Measurements from ENCODE around the gene PROZ.
"Not testable (repeated sequence)": the region's sequence is repeated elsewhere in the genome, so short reads cannot be mapped to it uniquely, and the experiment has no call there.

Gene PROZ

DNA sequence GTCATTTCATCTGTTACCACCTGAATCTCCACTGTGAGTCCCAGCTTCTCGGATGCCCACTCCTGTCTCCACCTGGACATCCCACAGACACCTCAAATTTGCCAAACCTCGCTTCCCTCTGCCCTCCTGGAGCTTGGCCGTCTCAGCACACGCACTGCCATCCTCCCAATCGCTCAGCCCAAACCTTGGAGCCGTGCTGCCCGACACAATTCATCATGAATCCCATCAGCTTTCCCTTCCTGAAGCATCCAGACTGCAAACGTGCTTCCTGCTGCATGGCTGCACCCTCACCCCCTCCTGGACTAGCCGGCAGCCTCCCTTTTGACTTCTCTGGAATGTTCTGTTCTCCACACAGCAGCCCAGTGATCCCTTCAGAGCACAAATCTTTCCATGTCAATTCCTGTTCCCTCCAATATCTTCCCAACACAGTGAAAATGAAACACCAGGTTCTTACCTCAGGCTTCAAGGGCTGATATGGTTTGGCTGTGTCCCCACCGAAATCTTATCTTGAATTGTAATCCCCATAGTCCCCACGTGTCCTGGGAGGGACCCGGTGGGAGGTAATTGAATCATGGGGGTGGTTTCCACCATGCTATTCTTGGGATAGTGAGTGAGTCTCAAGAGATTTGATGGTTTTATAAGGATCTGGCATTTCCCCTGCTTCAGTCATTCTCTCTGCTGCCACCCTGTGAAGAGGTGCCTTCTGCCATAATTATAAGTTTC, 1.1 kb upstream of the PROZ start:
- no peaks in the 10 kb centered on the region for H3K9me3 ChIP-seq (ENCODE audit: control insufficient read depth in 1 of 2, low read length in 2 of 2)
- H3K9ac ChIP-seq (ENCODE audit: low read depth in 1 of 2, low read length in 2 of 2): no peak overlapping the region
- H3K27me3 ChIP-seq (ENCODE audit: control insufficient read depth in 1 of 2, insufficient read depth in 2 of 2, low read length in 2 of 2): peaks cover 4 to 6% of the 10 kb centered on the region in 2 donors
- peaks cover 12 to 20% of the 10 kb centered on the region in 2 donors for H3K4me1 ChIP-seq (ENCODE audit: control insufficient read depth in 1 of 2, insufficient read depth in 2 of 2, low read length in 2 of 2)
- H3K36me3 ChIP-seq (ENCODE audit: control insufficient read depth in 1 of 2, insufficient read depth in 2 of 2, low read length in 2 of 2): no peaks in the 10 kb centered on the region
- no peak overlapping the region for H3K27ac ChIP-seq (ENCODE audit: low read depth, low read length)
- no peak overlapping the region for H3K4me3 ChIP-seq (ENCODE audit: low read depth in 1 of 2, low read length in 2 of 2)

GRCh38 chr13:113158946-113159345, 498 bp downstream of the PROZ start:
- Histone ChIP-seq H3K9me3 (ENCODE audit: control insufficient read depth in 1 of 2, low read length in 2 of 2) (no peaks in the 10 kb centered on the region), H3K27me3 (ENCODE audit: control insufficient read depth in 1 of 2, insufficient read depth in 2 of 2, low read length in 2 of 2) (peaks cover 12 to 14% of the 10 kb centered on the region in 2 donors), H3K36me3 (ENCODE audit: control insufficient read depth in 1 of 2, insufficient read depth in 2 of 2, low read length in 2 of 2) (no peaks in the 10 kb centered on the region), H3K9ac (ENCODE audit: low read depth in 1 of 2, low read length in 2 of 2) (no peak overlapping the region), H3K4me1 (ENCODE audit: control insufficient read depth in 1 of 2, insufficient read depth in 2 of 2, low read length in 2 of 2) (peaks cover 3 to 8% of the 10 kb centered on the region in 2 donors), H3K4me3 (ENCODE audit: low read depth in 1 of 2, low read length in 2 of 2) (no peak overlapping the region), H3K27ac (ENCODE audit: low read depth, low read length) (no peak overlapping the region)

DNA sequence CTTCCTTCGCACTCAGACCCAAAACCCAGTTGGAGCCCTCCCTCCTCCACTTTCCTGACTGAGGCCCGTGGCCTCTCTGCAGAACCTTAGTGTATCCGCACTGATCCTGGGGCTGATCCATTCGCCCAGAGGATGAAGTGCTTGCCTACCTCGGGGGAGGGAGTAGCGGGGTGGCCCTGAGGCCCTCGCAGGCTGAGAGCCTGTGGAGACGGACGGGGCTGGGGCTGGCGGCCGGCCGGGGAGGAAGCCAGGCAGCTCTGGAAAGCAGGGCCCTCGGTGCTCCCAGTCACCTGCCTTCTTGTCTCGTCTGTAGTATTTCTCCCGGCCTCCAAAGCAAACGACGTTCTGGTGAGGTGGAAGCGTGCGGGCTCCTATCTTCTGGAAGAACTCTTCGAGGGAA, 1.3 kb downstream of the PROZ start:
- H3K4me1 ChIP-seq (ENCODE audit: control insufficient read depth in 1 of 2, insufficient read depth in 2 of 2, low read length in 2 of 2): peaks cover 0 to 8% of the 10 kb centered on the region in 2 donors
- no peaks in the 10 kb centered on the region for H3K9me3 ChIP-seq (ENCODE audit: control insufficient read depth in 1 of 2, low read length in 2 of 2)
- H3K9ac ChIP-seq (ENCODE audit: low read depth in 1 of 2, low read length in 2 of 2): no peak overlapping the region
- H3K36me3 ChIP-seq (ENCODE audit: control insufficient read depth in 1 of 2, insufficient read depth in 2 of 2, low read length in 2 of 2): no peaks in the 10 kb centered on the region
- peaks cover 14 to 16% of the 10 kb centered on the region in 2 donors for H3K27me3 ChIP-seq (ENCODE audit: control insufficient read depth in 1 of 2, insufficient read depth in 2 of 2, low read length in 2 of 2)
- no peak overlapping the region for H3K4me3 ChIP-seq (ENCODE audit: low read depth in 1 of 2, low read length in 2 of 2)
- no peak overlapping the region for H3K27ac ChIP-seq (ENCODE audit: low read depth, low read length)

DNA sequence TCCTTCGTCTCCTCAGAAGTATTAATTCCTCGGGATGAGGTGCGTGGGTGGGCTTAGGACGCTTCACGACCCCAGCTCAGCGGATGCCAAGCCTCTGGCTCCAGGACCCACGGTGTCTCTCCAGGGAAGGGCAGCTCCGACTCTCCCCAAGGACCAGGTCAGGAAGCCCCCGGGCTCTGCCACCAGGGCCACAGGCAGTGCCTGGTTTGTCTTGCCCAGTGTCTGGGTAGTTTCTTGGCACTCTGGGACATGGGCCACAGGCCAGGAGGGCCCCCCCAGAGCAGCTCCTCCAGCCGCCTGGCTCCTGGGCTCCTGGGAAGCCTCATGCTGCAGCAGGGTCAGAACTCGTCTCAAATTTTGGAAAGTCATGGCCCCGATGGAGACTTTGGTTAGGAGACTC, 2.5 kb downstream of the PROZ start:
- H3K27ac ChIP-seq (ENCODE audit: low read depth, low read length): no peak overlapping the region

DNA sequence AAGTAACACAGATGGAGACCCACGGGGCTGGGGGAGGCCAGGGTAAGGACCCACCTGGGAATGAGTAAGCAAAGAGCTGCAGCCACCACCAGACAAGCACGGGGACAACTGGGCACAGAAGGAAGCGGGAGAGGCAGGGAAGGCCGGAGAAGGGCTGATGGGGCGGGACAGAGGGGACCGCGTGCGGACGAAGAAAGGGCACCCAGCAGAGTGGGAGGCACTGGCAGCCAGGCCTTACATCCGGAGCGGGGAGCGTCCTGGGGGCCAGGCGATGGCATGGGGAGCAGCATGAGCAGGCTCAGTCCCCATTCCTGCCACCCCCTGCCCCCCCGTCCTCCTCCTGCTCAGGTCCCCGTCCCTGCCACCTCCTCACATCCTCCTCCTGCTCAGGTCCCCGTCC, 3.0 kb downstream of the PROZ start:
- H3K4me3 ChIP-seq (ENCODE audit: low read depth in 1 of 2, low read length in 2 of 2): no peak overlapping the region
- peaks cover 0 to 8% of the 10 kb centered on the region in 2 donors for H3K4me1 ChIP-seq (ENCODE audit: control insufficient read depth in 1 of 2, insufficient read depth in 2 of 2, low read length in 2 of 2)
- H3K27ac ChIP-seq (ENCODE audit: low read depth, low read length): no peak overlapping the region
- no peaks in the 10 kb centered on the region for H3K36me3 ChIP-seq (ENCODE audit: control insufficient read depth in 1 of 2, insufficient read depth in 2 of 2, low read length in 2 of 2)
- no peak overlapping the region for H3K9ac ChIP-seq (ENCODE audit: low read depth in 1 of 2, low read length in 2 of 2)
- no peaks in the 10 kb centered on the region for H3K9me3 ChIP-seq (ENCODE audit: control insufficient read depth in 1 of 2, low read length in 2 of 2)
- peaks cover 14 to 16% of the 10 kb centered on the region in 2 donors for H3K27me3 ChIP-seq (ENCODE audit: control insufficient read depth in 1 of 2, insufficient read depth in 2 of 2, low read length in 2 of 2)

More for the DNA sequence above, 2.5 kb downstream of the PROZ start:
- Histone ChIP-seq H3K36me3 (ENCODE audit: control insufficient read depth in 1 of 2, insufficient read depth in 2 of 2, low read length in 2 of 2) (no peaks in the 10 kb centered on the region), H3K9ac (ENCODE audit: low read depth in 1 of 2, low read length in 2 of 2) (no peak overlapping the region), H3K4me3 (ENCODE audit: low read depth in 1 of 2, low read length in 2 of 2) (no peak overlapping the region), H3K4me1 (ENCODE audit: control insufficient read depth in 1 of 2, insufficient read depth in 2 of 2, low read length in 2 of 2) (peaks cover 0 to 8% of the 10 kb centered on the region in 2 donors), H3K27me3 (ENCODE audit: control insufficient read depth in 1 of 2, insufficient read depth in 2 of 2, low read length in 2 of 2) (peaks cover 14 to 16% of the 10 kb centered on the region in 2 donors), H3K9me3 (ENCODE audit: control insufficient read depth in 1 of 2, low read length in 2 of 2) (no peaks in the 10 kb centered on the region)

- not testable (repeated sequence) for H3K9ac ChIP-seq (ENCODE audit: low read depth in 1 of 2, low read length in 2 of 2); H3K4me3 ChIP-seq (ENCODE audit: low read depth in 1 of 2, low read length in 2 of 2); H3K27ac ChIP-seq (ENCODE audit: low read depth, low read length); H3K36me3 ChIP-seq (ENCODE audit: control insufficient read depth in 1 of 2, insufficient read depth in 2 of 2, low read length in 2 of 2); H3K9me3 ChIP-seq (ENCODE audit: control insufficient read depth in 1 of 2, low read length in 2 of 2); H3K4me1 ChIP-seq (ENCODE audit: control insufficient read depth in 1 of 2, insufficient read depth in 2 of 2, low read length in 2 of 2)
- peaks cover 14 to 16% of the 10 kb centered on the region in 2 donors for H3K27me3 ChIP-seq (ENCODE audit: control insufficient read depth in 1 of 2, insufficient read depth in 2 of 2, low read length in 2 of 2)
Observed at GRCh38 chr13:113161975-113162374, 3.5 kb downstream of the PROZ start.

DNA sequence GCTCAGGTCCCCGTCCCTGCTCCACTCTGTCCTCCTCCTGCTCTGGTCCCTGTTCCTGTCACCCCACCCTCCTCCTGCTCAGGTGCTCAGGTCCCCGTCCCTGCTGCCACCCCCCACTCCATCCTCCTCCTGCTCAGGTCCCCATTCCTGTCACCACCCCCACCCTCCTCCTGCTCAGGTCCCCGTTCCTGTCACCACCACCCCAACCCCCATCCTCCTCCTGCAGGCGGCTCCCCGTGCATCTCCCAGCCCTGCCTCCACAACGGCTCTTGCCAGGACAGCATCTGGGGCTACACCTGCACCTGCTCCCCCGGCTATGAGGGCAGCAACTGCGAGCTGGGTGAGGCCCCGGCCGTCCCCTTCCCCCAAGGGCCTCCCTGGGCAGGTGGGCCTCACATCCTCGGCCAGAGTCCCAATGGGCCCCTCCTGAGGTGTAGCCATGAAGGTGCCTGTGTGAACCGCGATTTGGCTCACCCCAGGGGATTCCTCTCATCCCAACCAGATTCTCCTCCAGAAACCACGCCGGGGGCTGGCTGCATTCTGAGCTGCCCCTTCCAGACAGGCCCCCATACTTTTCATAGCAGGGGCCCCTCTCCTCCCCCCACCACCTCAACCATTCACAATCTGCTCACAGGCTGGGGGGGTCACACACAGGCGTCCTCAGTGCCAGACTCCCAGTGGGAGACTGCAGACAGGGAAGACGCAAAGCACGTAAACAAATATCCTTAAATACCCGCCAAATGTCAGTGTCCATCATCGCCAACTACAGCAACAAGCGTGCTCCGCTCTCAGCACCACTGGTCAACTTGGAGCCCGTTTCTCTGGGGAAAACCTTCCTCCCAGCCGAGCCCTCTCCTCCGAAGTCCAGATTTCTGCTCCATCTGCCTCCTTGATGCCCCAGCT, 4.6 kb downstream of the PROZ start:
- Histone ChIP-seq H3K9ac (ENCODE audit: low read depth in 1 of 2, low read length in 2 of 2) (no peak overlapping the region), H3K4me1 (ENCODE audit: control insufficient read depth in 1 of 2, insufficient read depth in 2 of 2, low read length in 2 of 2) (peaks cover 0 to 6% of the 10 kb centered on the region in 2 donors), H3K27me3 (ENCODE audit: control insufficient read depth in 1 of 2, insufficient read depth in 2 of 2, low read length in 2 of 2) (peaks cover 14 to 16% of the 10 kb centered on the region in 2 donors), H3K4me3 (ENCODE audit: low read depth in 1 of 2, low read length in 2 of 2) (no peak overlapping the region), H3K36me3 (ENCODE audit: control insufficient read depth in 1 of 2, insufficient read depth in 2 of 2, low read length in 2 of 2) (no peaks in the 10 kb centered on the region), H3K9me3 (ENCODE audit: control insufficient read depth in 1 of 2, low read length in 2 of 2) (no peaks in the 10 kb centered on the region), H3K27ac (ENCODE audit: low read depth, low read length) (no peak overlapping the region)

DNA sequence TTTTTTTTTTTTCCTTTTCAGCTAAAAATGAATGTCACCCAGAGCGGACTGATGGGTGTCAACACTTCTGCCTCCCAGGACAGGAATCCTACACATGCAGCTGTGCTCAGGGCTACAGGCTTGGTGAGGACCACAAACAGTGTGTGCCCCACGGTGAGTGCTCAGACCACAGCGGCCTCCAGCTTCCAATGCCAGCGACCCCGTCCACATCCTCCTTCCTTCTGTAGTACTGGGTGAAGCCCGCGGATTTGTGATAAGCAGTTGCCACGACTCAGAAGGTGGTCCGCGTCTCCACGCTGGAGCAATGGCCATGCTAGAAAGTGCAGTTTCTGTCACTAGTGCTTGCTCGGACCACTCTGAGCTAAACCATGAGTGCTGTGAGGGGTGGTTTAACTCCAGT, 6.0 kb downstream of the PROZ start:
- H3K4me1 ChIP-seq (ENCODE audit: control insufficient read depth in 1 of 2, insufficient read depth in 2 of 2, low read length in 2 of 2): no peaks in the 10 kb centered on the region
- H3K36me3 ChIP-seq (ENCODE audit: control insufficient read depth in 1 of 2, insufficient read depth in 2 of 2, low read length in 2 of 2): peaks cover under 1 to 3% of the 10 kb centered on the region in 2 donors
- H3K9ac ChIP-seq (ENCODE audit: low read depth in 1 of 2, low read length in 2 of 2): no peak overlapping the region
- H3K27me3 ChIP-seq (ENCODE audit: control insufficient read depth in 1 of 2, insufficient read depth in 2 of 2, low read length in 2 of 2): peaks cover 14 to 16% of the 10 kb centered on the region in 2 donors
- no peak overlapping the region for H3K27ac ChIP-seq (ENCODE audit: low read depth, low read length)
- no peak overlapping the region for H3K4me3 ChIP-seq (ENCODE audit: low read depth in 1 of 2, low read length in 2 of 2)
- no peaks in the 10 kb centered on the region for H3K9me3 ChIP-seq (ENCODE audit: control insufficient read depth in 1 of 2, low read length in 2 of 2)

- no peak overlapping the region for H3K27ac ChIP-seq (ENCODE audit: low read depth, low read length)
Observed at GRCh38 chr13:113166266-113166665, 7.8 kb downstream of the PROZ start.

GRCh38 chr13:113166681-113167080, 8.2 kb downstream of the PROZ start:
- peaks cover 9 to 10% of the 10 kb centered on the region in 2 donors for H3K27me3 ChIP-seq (ENCODE audit: control insufficient read depth in 1 of 2, insufficient read depth in 2 of 2, low read length in 2 of 2)
- H3K36me3 ChIP-seq (ENCODE audit: control insufficient read depth in 1 of 2, insufficient read depth in 2 of 2, low read length in 2 of 2): peaks cover 7 to 9% of the 10 kb centered on the region in 2 donors
- no peaks in the 10 kb centered on the region for H3K9me3 ChIP-seq (ENCODE audit: control insufficient read depth in 1 of 2, low read length in 2 of 2)
- peaks cover 3 to 6% of the 10 kb centered on the region in 2 donors for H3K4me1 ChIP-seq (ENCODE audit: control insufficient read depth in 1 of 2, insufficient read depth in 2 of 2, low read length in 2 of 2)
- no peak overlapping the region for H3K27ac ChIP-seq (ENCODE audit: low read depth, low read length)
- no peak overlapping the region for H3K4me3 ChIP-seq (ENCODE audit: low read depth in 1 of 2, low read length in 2 of 2)
- H3K9ac ChIP-seq (ENCODE audit: low read depth in 1 of 2, low read length in 2 of 2): no peak overlapping the region

More at GRCh38 chr13:113166266-113166665, 7.8 kb downstream of the PROZ start:
- Histone ChIP-seq H3K36me3 (ENCODE audit: control insufficient read depth in 1 of 2, insufficient read depth in 2 of 2, low read length in 2 of 2) (peaks cover 4 to 5% of the 10 kb centered on the region in 2 donors), H3K9me3 (ENCODE audit: control insufficient read depth in 1 of 2, low read length in 2 of 2) (no peaks in the 10 kb centered on the region), H3K27me3 (ENCODE audit: control insufficient read depth in 1 of 2, insufficient read depth in 2 of 2, low read length in 2 of 2) (peaks cover 12 to 13% of the 10 kb centered on the region in 2 donors), H3K9ac (ENCODE audit: low read depth in 1 of 2, low read length in 2 of 2) (no peak overlapping the region), H3K4me1 (ENCODE audit: control insufficient read depth in 1 of 2, insufficient read depth in 2 of 2, low read length in 2 of 2) (peaks cover 3 to 6% of the 10 kb centered on the region in 2 donors), H3K4me3 (ENCODE audit: low read depth in 1 of 2, low read length in 2 of 2) (no peak overlapping the region)

Measured in duodenal mucosa (tissue), 2 donors.